Measurements from ENCODE around the gene EBF3.

GRCh38 chr10:129847741-129848483 lies 116.2 kb downstream of the EBF3 start:
- TF ChIP-seq POLR2A (IDR thresholded peaks at IDR 0.05): no peak
- TF ChIP-seq, protein P1, sequence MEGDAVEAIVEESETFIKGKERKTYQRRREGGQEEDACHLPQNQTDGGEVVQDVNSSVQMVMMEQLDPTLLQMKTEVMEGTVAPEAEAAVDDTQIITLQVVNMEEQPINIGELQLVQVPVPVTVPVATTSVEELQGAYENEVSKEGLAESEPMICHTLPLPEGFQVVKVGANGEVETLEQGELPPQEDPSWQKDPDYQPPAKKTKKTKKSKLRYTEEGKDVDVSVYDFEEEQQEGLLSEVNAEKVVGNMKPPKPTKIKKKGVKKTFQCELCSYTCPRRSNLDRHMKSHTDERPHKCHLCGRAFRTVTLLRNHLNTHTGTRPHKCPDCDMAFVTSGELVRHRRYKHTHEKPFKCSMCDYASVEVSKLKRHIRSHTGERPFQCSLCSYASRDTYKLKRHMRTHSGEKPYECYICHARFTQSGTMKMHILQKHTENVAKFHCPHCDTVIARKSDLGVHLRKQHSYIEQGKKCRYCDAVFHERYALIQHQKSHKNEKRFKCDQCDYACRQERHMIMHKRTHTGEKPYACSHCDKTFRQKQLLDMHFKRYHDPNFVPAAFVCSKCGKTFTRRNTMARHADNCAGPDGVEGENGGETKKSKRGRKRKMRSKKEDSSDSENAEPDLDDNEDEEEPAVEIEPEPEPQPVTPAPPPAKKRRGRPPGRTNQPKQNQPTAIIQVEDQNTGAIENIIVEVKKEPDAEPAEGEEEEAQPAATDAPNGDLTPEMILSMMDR (IDR thresholded peaks at IDR 0.05 in 4 of 5, conservative IDR thresholded peaks at IDR 0.05 in 1 of 5): no peak

All from gastrocnemius medialis (tissue), 4 donors.